Measurements from ENCODE around the gene JADE2.
"Not testable (repeated sequence)": the region's sequence is repeated elsewhere in the genome, so short reads cannot be mapped to it uniquely, and the experiment has no call there.

JADE2 gene

DNA sequence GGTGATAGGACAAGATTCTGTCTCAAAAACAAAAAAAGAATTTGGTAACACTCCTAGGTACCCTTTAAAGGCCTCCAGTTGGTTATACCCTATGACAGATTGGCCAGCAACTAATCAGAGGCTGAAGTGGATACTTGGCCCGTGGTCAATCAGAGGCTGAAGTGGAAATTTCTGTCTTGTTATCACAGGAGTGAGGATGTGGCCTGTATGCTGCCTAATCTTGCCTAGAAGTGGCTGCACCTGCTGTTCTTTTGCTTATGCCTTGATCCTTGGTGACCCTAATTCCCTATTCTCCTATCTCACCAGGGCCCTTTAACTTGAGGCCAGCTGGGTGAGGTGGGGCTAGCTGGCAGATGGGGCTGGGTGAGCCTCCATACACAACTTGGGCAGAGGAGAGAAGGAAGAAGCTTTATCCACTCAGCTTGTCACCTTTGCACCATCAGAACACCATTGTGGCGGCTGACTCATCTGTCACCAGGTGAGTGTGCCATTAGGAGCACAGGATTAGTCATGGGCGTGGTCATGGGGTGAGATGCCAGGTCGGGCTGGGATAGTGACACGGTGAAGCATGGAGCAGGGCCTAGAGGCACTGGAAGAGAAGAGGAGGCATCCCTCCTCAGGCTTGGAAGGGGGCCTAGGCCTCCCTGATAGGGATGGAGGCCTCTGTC, 65.7 kb downstream of the JADE2 start:
- DNase-seq (ENCODE audit: low read depth in 2 of 2) = no peak

DNA sequence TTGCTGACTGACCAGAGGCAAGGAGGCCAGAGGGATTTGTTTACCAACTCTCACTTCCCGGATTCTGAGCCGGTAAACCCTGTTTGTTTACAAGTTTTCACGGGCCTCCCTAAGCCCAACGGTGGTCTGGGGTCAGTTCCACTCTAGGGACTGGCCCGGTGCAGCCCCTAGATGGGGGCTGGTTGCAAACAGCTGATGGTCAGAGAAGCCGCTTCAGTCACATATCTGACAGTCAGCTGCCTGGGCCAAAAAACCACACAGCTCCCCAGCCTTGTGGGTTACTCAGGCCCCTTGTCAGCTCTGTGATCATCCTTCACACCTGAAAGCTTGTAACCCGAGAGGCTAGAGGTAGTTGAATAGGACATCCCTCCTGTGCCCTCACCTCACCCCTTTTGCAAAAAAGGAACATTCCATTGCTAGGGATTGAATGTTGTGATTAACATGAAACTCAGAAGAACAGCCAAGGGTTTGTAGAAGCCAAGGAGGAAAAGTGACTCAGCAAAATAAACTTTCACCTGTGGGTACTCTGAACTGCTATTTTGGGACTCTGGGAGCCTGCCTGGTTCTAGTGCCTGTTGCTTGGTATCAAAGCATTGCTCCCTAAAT, 66.8 kb downstream of the JADE2 start:
- DNase-seq (ENCODE audit: low read depth in 2 of 2) = no peak

DNA sequence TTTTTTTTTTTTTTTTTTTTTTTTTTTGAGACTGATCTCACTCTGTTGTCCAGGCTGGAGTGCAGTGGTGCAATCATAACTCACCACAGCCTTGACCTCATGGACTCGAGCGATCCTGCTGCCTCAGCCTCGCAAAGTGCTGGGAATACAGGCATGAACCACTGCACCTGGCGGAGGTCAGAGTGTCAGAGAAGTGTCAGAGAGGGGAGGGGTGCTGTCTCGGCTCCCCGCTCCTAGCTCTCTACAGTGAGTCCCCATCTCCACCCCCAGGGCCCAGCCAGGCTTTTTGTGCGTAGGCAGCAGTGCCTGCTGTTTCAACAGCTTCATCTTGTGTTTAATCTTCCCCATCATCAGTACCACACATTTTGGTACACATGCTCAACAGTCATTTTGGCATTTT, 68.9 kb downstream of the JADE2 start:
- DNase-seq (ENCODE audit: low read depth in 2 of 2) = no peak

DNA sequence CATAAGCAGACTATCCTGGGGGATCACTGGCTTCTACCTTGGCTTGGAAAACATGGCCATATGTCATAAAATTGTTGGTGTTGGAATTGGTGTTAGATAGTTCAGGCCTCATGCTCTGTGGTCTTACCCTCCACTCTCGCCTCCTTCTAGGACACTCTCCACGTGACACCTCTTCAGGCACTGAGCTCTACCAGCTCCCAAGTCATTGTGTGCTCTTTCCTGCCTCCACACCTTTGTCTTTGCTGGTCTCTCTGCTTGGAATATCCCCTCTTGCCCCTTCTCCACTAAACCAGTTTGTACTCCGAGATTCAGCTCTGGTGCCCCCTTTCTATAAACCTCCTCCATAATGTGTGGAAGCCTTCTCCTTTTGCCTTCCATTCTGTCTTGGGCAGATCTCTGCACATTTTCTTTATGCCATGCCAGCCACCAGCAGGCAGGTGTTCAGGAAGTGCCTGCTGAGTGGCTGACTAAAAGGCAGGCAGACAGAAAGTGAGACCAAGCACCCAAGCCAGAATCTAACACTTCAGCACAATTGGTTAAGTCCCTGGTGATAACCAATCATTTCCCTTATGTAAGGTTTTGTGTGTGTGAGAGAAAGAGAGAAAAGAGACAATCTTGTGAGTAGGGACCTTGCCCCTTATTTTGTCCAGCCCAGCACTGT, 69.5 kb downstream of the JADE2 start:
- no peak for DNase-seq (ENCODE audit: low read depth in 2 of 2)

DNA sequence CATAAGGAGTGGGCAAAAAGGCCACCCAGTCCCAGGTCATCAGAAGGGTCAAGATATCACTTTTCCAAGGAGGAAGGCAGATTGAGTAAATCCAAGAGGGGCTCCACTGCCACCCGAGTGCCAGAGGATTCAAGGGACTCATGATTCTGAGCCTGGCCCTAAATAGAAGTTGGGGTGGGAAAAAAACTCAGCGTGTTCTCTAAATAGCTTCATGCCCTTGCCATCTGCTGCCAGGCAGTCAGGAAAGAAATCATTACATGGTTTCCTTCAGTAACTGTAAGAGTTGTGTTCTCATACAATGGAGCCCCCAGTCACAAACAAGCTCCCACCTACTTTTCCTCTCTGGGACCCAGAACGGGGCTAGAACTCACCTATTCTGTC, 70.0 kb downstream of the JADE2 start:
- no peak for DNase-seq (ENCODE audit: low read depth in 2 of 2)

DNA sequence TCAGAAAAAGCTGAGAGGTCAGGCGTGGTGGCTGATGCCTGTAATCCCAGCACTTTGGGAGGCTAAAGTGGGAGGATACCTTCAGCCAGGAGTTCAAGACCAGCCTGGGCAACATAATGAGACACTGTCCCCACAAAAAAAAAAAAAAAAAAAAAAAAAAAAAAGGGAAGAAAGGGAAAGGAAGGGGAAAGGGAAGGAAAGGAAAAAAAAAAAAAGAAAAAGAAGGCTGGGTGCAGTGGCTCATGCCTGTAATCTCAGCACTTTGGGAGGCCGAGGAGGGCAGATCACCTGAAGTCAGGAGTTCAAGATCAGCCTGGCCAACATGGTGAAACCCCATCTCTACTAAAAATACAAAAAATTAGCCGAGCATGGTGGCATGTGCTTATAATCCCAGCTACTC, 74.3 kb downstream of the JADE2 start:
- not testable (repeated sequence) for DNase-seq (ENCODE audit: low read depth in 2 of 2)

DNA sequence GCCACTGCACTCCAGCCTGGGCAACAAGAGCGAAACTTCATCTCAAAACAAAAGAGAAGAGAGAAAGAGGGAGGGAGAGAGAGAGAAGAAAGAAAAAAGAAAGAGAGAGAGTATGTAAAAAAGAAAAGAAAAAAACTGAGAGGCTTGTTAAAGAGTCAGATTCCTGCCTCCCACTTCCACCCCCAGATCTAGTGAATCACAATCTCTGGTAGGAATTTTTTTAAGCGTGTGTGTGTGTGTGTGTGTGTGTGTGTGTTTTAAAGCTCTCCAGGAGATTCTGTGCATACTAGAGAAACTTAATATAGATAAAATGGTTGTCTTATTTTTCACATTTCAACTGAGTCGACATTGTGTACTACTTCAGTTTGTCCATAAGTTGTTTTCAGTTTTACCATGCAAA, 75.1 kb downstream of the JADE2 start:
- no peak for DNase-seq (ENCODE audit: low read depth in 2 of 2)

DNA sequence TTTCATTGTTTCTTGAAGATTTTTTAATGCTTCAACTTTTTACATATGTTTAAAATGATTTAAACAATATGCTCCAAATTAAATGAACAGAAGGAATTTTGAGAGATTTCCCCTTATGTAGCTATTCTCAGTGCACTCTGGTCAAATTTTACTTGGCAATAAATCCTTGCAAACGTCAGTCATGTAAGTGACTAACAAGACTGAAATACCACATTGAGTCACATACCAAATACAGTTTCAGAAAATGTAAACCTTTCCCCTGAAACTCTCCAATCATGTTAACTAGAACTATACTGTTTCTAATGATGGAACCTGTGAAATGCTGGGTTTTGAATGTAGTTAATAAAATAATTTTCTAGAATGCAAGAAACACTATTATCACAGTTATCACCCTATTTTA, 77.6 kb downstream of the JADE2 start:
- DNase-seq (ENCODE audit: low read depth in 2 of 2) = no peak

DNA sequence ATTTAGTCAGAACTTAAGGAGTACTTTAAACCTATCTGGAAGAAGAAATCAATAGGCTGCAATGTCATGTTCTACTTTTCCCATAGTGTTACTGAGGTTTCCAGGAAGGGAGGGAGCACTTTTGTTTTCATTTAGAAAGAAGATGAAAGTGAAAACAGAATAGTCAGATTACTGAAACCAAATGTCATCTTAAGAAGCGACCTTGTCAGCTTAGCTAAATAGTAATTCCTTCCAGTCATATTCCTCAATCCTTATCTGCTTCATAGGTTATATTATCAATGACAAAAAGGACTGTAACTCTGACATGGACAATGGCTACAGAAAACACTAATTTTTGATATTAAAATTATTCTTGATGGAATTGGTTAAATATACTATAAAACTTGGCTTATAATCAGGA, 79.4 kb downstream of the JADE2 start:
- no peak for DNase-seq (ENCODE audit: low read depth in 2 of 2)

DNA sequence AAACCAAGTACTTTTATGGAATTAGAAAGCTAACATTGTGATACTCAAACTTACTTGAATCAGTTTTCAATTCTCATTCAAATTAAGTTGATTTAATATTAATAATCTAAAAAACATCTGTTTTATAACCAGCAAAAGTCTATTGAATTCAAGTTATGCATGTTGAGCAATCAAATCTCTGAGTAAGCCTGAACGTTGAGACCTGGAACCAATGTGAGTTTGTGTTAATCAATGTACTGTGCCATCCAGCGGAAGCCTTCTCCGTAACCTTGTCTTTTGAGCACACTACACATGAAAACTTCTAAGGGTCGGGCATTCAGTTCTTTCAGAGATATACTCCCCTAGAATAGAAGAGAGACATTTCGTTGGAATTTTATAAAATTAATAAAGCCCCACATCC, 81.3 kb downstream of the JADE2 start:
- no peak for DNase-seq (ENCODE audit: low read depth in 2 of 2)

DNA sequence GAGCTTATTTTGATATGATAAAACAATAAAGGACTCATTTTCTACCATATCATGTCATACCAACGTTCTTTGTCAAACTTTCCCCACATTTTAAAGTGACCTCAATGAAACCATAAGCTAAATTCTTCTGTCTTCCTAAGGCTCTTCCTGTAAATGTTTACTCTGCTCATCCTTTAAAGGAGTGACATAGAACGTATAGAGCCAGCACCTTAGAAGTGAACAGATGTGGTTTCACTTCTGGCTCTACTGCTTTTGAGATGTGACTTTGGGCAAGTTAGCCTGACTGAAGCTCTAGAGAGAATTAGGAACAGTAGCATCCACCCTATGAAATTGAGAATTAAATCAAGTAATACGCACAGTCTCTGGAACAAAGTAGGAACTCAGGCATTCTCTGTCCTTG, 83.1 kb downstream of the JADE2 start:
- DNase-seq (ENCODE audit: low read depth in 2 of 2) = no peak

DNA sequence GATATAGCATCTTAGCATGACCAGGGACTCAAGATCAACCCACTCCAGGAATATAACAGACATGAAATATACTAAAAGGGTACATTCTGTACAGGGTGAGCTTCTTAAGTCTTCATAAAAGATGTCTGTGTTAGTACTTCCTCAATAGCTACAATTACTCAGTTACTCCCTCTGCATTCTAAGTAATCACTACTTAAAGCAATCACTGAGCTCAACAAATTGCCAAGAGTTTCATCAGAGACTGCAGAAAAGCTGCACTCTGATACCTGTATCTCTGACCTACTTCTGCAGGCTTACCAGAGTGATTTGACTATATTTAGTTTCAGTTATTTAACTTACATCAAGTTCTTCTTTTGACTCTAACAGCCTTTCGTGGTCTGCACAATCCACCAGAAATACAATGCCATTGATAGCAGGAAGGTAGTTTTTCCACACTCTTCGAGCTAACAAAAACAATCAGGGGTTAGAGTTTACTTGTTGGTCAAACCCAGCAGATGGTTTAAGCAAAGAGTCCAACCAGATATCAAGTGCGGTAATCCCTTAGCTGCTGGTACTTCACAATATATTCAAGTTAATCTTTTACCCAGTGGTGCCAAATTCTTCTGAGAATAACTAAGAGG, 83.9 kb downstream of the JADE2 start:
- DNase-seq (ENCODE audit: low read depth in 2 of 2) = no peak

DNA sequence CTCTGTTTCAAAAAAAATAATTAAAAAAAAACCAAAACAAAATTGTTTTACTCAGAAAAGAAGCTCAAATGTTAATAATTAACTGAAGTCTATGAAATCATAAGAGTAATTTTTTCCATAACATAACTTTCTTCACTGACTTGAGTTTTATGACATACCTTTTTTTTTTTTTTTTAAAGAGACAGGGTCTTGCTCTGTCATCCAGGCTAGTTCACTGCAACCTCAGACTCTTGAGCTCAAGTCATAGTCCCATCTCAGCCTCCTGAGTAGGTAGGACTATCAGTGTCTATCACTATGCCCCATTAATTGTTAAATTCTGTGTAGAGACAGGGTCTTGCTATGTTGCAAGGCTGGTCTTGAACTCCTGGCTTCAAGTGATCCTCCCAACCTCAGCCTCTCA, 85.3 kb downstream of the JADE2 start:
- no peak for DNase-seq (ENCODE audit: low read depth in 2 of 2)

DNA sequence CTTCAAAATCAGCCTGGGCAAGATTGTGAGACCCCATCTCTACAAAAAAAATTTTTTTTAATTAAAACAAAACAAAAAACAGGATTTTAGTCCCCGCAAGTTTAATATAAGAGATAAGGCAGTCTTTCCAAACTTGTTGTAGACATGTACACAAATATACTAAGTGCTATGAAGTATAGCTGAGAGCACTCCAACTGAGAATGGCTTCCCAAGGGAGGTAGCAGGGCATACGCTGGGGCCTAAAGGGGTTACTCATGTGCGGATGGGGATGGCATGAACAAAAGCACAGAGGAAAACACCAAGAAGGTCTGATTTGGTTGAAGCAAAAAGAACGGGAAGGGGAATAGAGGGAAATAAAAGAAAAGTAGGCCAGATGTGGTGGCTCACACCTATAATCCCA, 86.0 kb downstream of the JADE2 start:
- DNase-seq (ENCODE audit: low read depth in 2 of 2) = no peak

DNA sequence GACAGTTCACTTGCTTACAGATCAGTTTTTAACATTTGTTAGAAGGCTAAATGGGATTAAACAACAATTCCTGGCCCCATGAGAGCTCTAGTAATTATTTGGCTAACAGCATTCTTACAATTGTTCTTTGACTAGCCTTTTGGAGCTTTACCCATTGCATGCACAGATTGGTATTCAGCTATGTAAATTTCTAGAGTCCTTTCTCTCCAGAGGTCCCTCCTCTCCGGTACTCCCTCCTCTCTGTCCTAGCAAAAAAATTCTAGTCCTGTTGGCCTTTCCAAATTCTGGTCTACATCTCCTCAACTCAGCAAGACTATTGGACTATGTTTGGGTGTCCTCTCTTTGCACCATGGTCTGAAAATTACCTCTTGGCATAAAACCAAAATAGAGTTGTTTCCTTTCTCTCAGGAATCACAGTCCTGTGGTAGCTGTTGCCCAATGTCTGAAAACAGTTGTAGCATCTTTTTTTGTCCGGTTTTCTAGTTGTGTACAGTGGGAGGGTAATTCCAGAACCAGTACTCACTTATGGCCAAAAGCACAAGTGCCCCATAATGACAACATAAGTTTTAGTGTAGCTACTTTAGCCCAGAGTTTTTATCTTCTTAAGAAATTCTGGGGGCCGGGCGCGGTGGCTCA, 89.1 kb downstream of the JADE2 start:
- no peak for DNase-seq (ENCODE audit: low read depth in 2 of 2)

DNA sequence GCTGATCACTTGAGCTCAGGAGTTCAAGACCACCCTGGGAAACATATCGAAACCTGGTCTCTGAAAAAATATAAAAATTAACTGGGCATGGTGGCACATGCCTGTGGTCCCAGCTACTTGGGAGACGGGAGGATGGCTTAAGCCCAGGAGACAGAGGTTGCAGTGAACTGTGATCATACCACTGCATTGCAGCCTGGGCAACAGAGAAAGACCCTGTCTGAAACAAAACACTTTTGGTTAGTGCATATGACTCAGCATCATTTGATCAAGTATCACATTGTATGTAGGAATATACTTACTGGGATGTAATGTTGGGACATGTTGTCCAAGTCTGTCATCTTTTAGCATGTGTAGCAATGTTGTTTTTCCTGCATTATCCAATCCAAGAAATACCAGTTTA, 95.2 kb downstream of the JADE2 start:
- DNase-seq (ENCODE audit: low read depth in 2 of 2) = no peak

DNA sequence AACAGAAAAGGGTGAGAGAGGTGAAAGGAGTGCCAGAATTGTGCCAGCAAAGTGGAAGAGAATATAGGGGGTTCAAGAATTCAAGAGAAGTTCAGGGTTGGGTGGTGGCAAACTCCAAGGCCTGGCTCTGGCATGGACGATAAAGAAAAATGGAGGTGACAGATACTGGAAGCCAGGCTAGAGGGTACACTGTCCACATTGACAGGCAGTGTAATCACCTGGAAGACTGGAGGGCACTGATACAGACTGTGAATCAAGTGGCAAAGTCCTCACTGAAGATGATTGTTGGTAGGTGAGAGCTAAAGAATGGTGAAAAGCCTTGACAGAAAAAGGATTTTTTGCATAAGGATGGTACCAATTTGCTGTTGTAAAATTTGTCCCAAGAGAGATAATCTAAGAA, 100.1 kb downstream of the JADE2 start:
- no peak for DNase-seq (ENCODE audit: low read depth in 2 of 2)

DNA sequence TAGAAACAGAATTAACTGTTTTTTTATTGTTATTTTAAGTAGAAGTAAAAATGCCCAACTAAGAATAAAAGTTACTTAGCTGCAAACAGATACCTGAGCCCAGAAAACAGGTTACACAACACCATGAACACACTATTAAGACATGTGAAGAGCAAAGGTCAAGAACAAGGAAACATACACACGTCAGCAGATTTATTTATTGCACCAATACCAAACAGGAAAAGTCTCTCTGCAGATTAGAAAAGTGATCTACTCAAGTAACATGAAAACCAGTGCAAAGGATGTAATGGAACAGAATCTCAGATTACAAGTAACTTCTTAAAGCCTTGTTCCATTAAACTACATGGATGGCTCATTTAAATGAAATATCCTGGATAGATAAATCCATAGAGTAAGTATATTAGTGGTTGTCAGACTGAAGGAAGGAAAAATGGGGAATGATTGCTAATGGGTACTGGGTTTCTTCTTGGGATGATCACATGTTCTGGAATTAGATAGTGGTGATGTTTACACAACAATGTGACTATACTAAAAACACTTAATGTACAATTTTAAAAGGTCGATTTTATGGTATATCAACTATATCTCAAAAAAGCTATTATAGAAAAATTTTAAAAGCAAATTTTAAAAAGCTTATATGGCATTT, 101.0 kb downstream of the JADE2 start:
- no peak for DNase-seq (ENCODE audit: low read depth in 2 of 2)

Measured in stimulated activated CD8-positive, alpha-beta memory T cell treated with anti-CD3 and anti-CD28 coated beads, Interleukin-7, amount 100 ng/mL, for 4 hours (primary cell).